Keratinocyte (primary cell): ENCODE results near the gene ARHGAP8. TPM values are rescaled to one million over a fixed set of nuclear protein-coding genes. Genes with fewer than 3 reads are reported as not detected.

Experiments used
- DNase-seq: peaks from one replicate; pipeline ENCODE4 v3.0.0-alpha.2; 2011; ENCODE audit warnings: low read depth, missing footprints, low spot score
- FAIRE-seq: peaks from 2 replicates; lab custom pipeline; 2011; peaks lifted over from hg19 to GRCh38; lab: Jason Lieb, UNC
- H2AFZ ChIP-seq: 2 replicates; pipeline ENCODE4 v1.6.0; 2012; ENCODE audit warnings: low read length, control low read depth, inconsistent platforms; ENCODE audit not compliant: control insufficient read depth
- H3K27ac ChIP-seq: 2 replicates; pipeline ENCODE4 v1.5.1; 2011; ENCODE audit warnings: low read length; ENCODE audit not compliant: control insufficient read depth, insufficient read depth
- H3K27me3 ChIP-seq: 3 replicates; pipeline ENCODE4 v1.6.0; 2011; ENCODE audit warnings: low read length; ENCODE audit not compliant: control insufficient read depth, insufficient read depth; ENCODE audit errors: extremely low read depth
- H3K36me3 ChIP-seq, 2 experiments: 2 replicates in 1 of 2; 3 replicates in 1 of 2; pipeline ENCODE4 v1.5.1; 2011; ENCODE audit warnings: low read length in 2 of 2, mild to moderate bottlenecking in 1 of 2; ENCODE audit not compliant: control insufficient read depth in 2 of 2, insufficient read depth in 2 of 2; ENCODE audit errors: extremely low read depth in 1 of 2
- H3K4me1 ChIP-seq: 3 replicates; pipeline ENCODE4 v1.5.1; 2011; ENCODE audit warnings: low read length; ENCODE audit not compliant: control insufficient read depth, insufficient read depth; ENCODE audit errors: extremely low read depth
- H3K4me2 ChIP-seq: 3 replicates; pipeline ENCODE4 v1.6.0; 2011; ENCODE audit warnings: low read depth, low read length; ENCODE audit not compliant: control insufficient read depth, insufficient read depth; ENCODE audit errors: extremely low read depth
- H3K4me3 ChIP-seq, 3 experiments: fragments of 200-600 bp in 1 of 3; sonication (generic) in 1 of 3; 2 replicates in 2 of 3; 3 replicates in 1 of 3; pipeline ENCODE4 v1.5.1; 2011 to 2016; ENCODE audit warnings: low read length in 3 of 3, mild to moderate bottlenecking in 3 of 3, control low read depth in 2 of 3, inconsistent platforms in 1 of 3, low read depth in 1 of 3, mixed read lengths in 1 of 3, mixed run types in 1 of 3, moderate library complexity in 1 of 3; ENCODE audit not compliant: control insufficient read depth in 2 of 3, insufficient read depth in 2 of 3; ENCODE audit errors: extremely low read depth in 1 of 3
- H3K79me2 ChIP-seq: 2 replicates; pipeline ENCODE4 v1.6.0; 2012; ENCODE audit warnings: low read length; ENCODE audit not compliant: control insufficient read depth, insufficient read depth
- H3K9ac ChIP-seq: 3 replicates; pipeline ENCODE4 v1.6.0; 2011; ENCODE audit warnings: low read length; ENCODE audit not compliant: control insufficient read depth, insufficient read depth; ENCODE audit errors: extremely low read depth
- H3K9me1 ChIP-seq: 3 replicates; pipeline ENCODE4 v1.6.0; 2011; ENCODE audit warnings: low read length; ENCODE audit not compliant: control insufficient read depth, insufficient read depth; ENCODE audit errors: extremely low read depth
- H3K9me3 ChIP-seq: 2 replicates; pipeline ENCODE4 v1.5.1; 2012; ENCODE audit warnings: low read depth, low read length; ENCODE audit not compliant: control insufficient read depth
- H4K20me1 ChIP-seq: 3 replicates; pipeline ENCODE4 v1.6.0; 2011; ENCODE audit warnings: low read length; ENCODE audit not compliant: control insufficient read depth, insufficient read depth; ENCODE audit errors: extremely low read depth
- EZH2 ChIP-seq: IDR thresholded peaks from one replicate; pipeline ENCODE4 v1.6.1; 2012; ENCODE audit warnings: inconsistent platforms, mild to moderate bottlenecking, low read length, moderate library complexity
- dilution Hi-C: fragments of 300-500 bp; cut with MboI; formaldehyde crosslinking; loops from one replicate; pipeline ENCODE4 v1.7.0; 2020; ENCODE audit warnings: low sequenced_read_pairs; ENCODE audit not compliant: extremely low pct_ligation_motif_present
- polyA plus RNA-seq, 5 experiments: library from polyadenylated mRNA; depleted of rRNA in 3 of 5; stranded (reverse) in 3 of 5; stranded (forward) in 1 of 5; unstranded in 1 of 5; fragments of >200 nt; gene quantifications; 1 replicate in 1 of 5; 2 replicates in 3 of 5; 3 replicates in 1 of 5; pipeline versions ENCODE4 v1.2.1 to v1.2.3, GENCODE V29; 2011 to 2012; ENCODE audit warnings: missing spikeins in 2 of 5, low read depth in 1 of 5, low replicate concordance in 1 of 5
- TF ChIP-seq, protein P1 (sequence below), 3 experiments: IDR thresholded peaks in 1 of 3; conservative IDR thresholded peaks in 1 of 3; optimal IDR thresholded peaks in 1 of 3; 2 replicates in 2 of 3; 3 replicates in 1 of 3; pipeline versions ENCODE3 to v1.5.1; 2011; ENCODE audit warnings: low read length in 3 of 3, mild to moderate bottlenecking in 3 of 3, moderate library complexity in 2 of 3, control low read depth in 1 of 3, inconsistent platforms in 1 of 3; ENCODE audit not compliant: insufficient read depth in 2 of 3; ENCODE audit errors: extremely low read depth in 1 of 3

The ARHGAP8 gene
- polyA plus RNA-seq, 1 donor (not counting 4 experiments of a cell fraction or from before 2014, with no cell fraction given): 21.3 TPM

- dilution Hi-C loops: no loop called here
- DNase-seq (no peak), FAIRE-seq (no peak)
- H3K9me3 ChIP-seq: no peaks in the 10 kb centered on the region
- no peaks in the 10 kb centered on the region for H3K27me3 ChIP-seq
- no peak overlapping the region for H3K4me3 ChIP-seq
- H2AFZ ChIP-seq: no peak overlapping the region
- H3K27ac ChIP-seq: no peak overlapping the region
- peaks cover 5 to 8% of the 10 kb centered on the region in 2 experiments for H3K36me3 ChIP-seq
- no peak overlapping the region for H3K4me2 ChIP-seq
- H3K79me2 ChIP-seq: peaks cover 51% of the 10 kb centered on the region
- no peak overlapping the region for H3K9ac ChIP-seq
- H3K9me1 ChIP-seq: no peaks in the 10 kb centered on the region
- H3K4me1 ChIP-seq: peaks cover 2% of the 10 kb centered on the region
- TF ChIP-seq, protein P1, sequence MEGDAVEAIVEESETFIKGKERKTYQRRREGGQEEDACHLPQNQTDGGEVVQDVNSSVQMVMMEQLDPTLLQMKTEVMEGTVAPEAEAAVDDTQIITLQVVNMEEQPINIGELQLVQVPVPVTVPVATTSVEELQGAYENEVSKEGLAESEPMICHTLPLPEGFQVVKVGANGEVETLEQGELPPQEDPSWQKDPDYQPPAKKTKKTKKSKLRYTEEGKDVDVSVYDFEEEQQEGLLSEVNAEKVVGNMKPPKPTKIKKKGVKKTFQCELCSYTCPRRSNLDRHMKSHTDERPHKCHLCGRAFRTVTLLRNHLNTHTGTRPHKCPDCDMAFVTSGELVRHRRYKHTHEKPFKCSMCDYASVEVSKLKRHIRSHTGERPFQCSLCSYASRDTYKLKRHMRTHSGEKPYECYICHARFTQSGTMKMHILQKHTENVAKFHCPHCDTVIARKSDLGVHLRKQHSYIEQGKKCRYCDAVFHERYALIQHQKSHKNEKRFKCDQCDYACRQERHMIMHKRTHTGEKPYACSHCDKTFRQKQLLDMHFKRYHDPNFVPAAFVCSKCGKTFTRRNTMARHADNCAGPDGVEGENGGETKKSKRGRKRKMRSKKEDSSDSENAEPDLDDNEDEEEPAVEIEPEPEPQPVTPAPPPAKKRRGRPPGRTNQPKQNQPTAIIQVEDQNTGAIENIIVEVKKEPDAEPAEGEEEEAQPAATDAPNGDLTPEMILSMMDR (optimal IDR thresholded peaks at IDR 0.05 in 1 of 3, IDR thresholded peaks at IDR 0.05 in 1 of 3, conservative IDR thresholded peaks at IDR 0.05 in 1 of 3; ENCODE audit: extremely low read depth in 1 of 3, insufficient read depth in 2 of 3, low read length in 3 of 3): no peak
- no peak for TF ChIP-seq EZH2
- peaks cover 4% of the 10 kb centered on the region for H4K20me1 ChIP-seq
These were observed 12.0 kb downstream of the ARHGAP8 start for GRCh38 chr22:44764373-44764772.

- dilution Hi-C loops: no loop called here
- DNase-seq: no peak
- no peaks in the 10 kb centered on the region for H4K20me1 ChIP-seq
These were observed 12.6 kb downstream of the ARHGAP8 start for GRCh38 chr22:44764974-44765373.

More at GRCh38 chr22:44764974-44765373, 12.6 kb downstream of the ARHGAP8 start:
- Histone ChIP-seq H3K27ac (no peak overlapping the region), H3K9ac (no peak overlapping the region), H2AFZ (no peak overlapping the region), H3K79me2 (peaks cover 46% of the 10 kb centered on the region), H3K4me1 (no peaks in the 10 kb centered on the region), H3K27me3 (no peaks in the 10 kb centered on the region), H3K4me2 (no peak overlapping the region), H3K9me3 (no peaks in the 10 kb centered on the region), H3K4me3 (no peak overlapping the region), H3K36me3 (peaks cover 0 to 6% of the 10 kb centered on the region in 2 experiments), H3K9me1 (no peaks in the 10 kb centered on the region)
- TF ChIP-seq, protein P1 (optimal IDR thresholded peaks at IDR 0.05 in 1 of 3, IDR thresholded peaks at IDR 0.05 in 1 of 3, conservative IDR thresholded peaks at IDR 0.05 in 1 of 3; ENCODE audit: extremely low read depth in 1 of 3, insufficient read depth in 2 of 3, low read length in 3 of 3): no peak
- TF ChIP-seq EZH2: no peak
- no peak for FAIRE-seq
